Subcutaneous adipose tissue (tissue), 4 donors: ENCODE results near the gene RPL5. TPM values are rescaled to one million over a fixed set of nuclear protein-coding genes. Genes with fewer than 3 reads are reported as not detected.

Experiments
- CTCF ChIP-seq: fragments of 450-650 bp; IDR thresholded peaks from one replicate; pipeline ENCODE4 v1.5.1; 2016; ENCODE audit warnings: low read depth, mild to moderate bottlenecking, control low read depth, antibody characterized with exemption, moderate library complexity
- total RNA-seq, 4 donors: library from RNA; depleted of rRNA; stranded (reverse); fragments of >200 nt; gene quantifications; one replicate each; pipeline ENCODE4 v1.1.0, GENCODE V29; 2016

The RPL5 gene
- total RNA-seq, 4 donors from 2014 or later: 1,499 to 1,754 (median 1,678) TPM

GRCh38 chr1:92838519-92838918 lies 6.7 kb downstream of the RPL5 start:
- no peak for TF ChIP-seq CTCF

DNA sequence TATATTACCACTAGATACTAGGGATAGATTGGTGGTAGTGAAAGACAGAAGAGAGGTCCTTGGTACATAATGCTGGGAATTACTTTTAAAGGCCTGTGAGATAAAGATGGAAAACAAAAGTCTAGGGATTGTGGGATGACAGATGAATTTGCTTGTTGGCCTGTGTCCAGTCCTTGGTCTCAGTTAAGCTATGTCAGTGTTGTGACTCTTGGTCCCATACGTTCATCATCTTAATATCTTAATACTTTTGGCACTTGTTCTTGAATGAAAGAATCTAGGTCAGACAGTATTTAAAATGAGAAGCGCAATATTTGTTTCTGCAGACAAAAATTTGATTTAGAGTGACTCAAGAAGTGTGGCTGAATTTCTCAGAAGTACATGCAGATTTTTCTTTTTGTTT lies 7.6 kb downstream of the RPL5 start:
- TF ChIP-seq CTCF: no peak

GRCh38 chr1:92840600-92840999 lies 8.8 kb downstream of the RPL5 start:
- no peak for TF ChIP-seq CTCF

DNA sequence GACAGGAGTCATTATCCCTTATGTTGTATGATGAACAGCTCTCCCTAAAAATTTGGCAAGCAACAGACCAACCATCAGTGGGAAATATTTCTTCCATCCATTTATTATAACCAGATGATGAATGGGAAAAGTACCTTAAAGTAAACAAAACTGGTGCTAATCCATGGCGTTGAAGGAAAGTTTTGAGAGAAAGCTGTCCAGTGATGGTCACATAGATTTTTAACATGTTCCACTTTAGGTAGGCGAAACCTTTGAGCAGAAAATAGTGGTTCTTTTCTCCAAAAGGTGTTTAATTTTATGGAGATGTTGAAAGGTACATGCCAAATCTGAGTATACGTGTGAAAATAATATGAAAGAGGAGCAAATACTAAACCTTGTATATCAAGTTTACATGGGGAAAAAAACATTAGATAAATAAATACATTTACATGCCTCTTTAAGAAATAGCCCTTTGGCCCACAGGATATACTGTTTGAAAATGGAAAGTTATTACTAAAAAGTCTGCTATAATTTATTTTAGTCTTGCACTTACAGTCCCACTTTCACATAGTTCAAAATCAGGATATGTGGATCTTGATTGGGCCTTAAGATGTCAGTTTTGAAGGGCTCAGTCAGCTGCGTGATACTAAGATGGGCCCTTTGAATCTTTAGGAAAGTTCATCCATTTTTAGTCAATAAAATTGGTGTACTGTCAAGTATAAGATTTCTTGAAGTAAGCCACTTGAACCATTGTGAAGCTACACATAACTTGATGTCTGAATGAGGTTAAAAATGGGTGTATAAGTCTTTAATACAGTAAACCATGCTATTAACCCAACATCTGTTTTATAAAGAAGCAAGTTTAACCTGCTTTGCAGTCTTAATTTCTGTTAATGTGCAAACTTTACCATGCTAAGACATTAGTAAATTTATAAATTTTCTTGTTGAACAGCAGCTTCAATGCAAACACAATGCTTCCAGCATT lies 10.5 kb downstream of the RPL5 start:
- TF ChIP-seq CTCF: no peak

GRCh38 chr1:92843046-92843423 lies 11.2 kb downstream of the RPL5 start:
- TF ChIP-seq CTCF: no peak

GRCh38 chr1:92843429-92844352 lies 11.9 kb downstream of the RPL5 start:
- no peak for TF ChIP-seq CTCF

- TF ChIP-seq CTCF: no peak
These were observed 12.6 kb downstream of the RPL5 start for GRCh38 chr1:92844439-92844838.
